NCI-H2171 treated with DMSO at 0.1 percent for 48 hours (cell line): ENCODE results near the gene ZXDC.

Experiments used
- DNase-seq: peaks from one replicate; lab custom pipeline; 2025; lab: John Stamatoyannopoulos, UW

Gene ZXDC

GRCh38 chr3:126415661-126416591, 59.8 kb downstream of the ZXDC start:
- DNase-seq = no peak

GRCh38 chr3:126414961-126415660, 60.6 kb downstream of the ZXDC start:
- no peak for DNase-seq

- DNase-seq = no peak
Measured at GRCh38 chr3:126414406-126414805, 61.3 kb downstream of the ZXDC start.

- no peak for DNase-seq
Measured at GRCh38 chr3:126413693-126414080, 62.0 kb downstream of the ZXDC start.

GRCh38 chr3:126412841-126413692, 62.6 kb downstream of the ZXDC start:
- no peak for DNase-seq

- no peak for DNase-seq
Measured at GRCh38 chr3:126408099-126408498, 67.6 kb downstream of the ZXDC start.

- no peak for DNase-seq
Measured at GRCh38 chr3:126407412-126408044, 68.2 kb downstream of the ZXDC start.

GRCh38 chr3:126406389-126407296, 69.0 kb downstream of the ZXDC start:
- no peak for DNase-seq

GRCh38 chr3:126402666-126403302, 72.9 kb downstream of the ZXDC start:
- no peak for DNase-seq

GRCh38 chr3:126402178-126402577, 73.5 kb downstream of the ZXDC start:
- no peak for DNase-seq

GRCh38 chr3:126401611-126402160, 74.0 kb downstream of the ZXDC start:
- DNase-seq = no peak

- DNase-seq = no peak
Measured at GRCh38 chr3:126399756-126400155, 75.9 kb downstream of the ZXDC start.

- no peak for DNase-seq
Measured at GRCh38 chr3:126399351-126399735, 76.3 kb downstream of the ZXDC start.

- DNase-seq = no peak
Measured at GRCh38 chr3:126398423-126399350, 77.0 kb downstream of the ZXDC start.

GRCh38 chr3:126397610-126398422, 77.9 kb downstream of the ZXDC start:
- no peak for DNase-seq

GRCh38 chr3:126396536-126396935, 79.2 kb downstream of the ZXDC start:
- DNase-seq = no peak

GRCh38 chr3:126395846-126396513, 79.7 kb downstream of the ZXDC start:
- DNase-seq = no peak

- DNase-seq = peak; percentile 32
Measured at GRCh38 chr3:126394977-126395321, 80.7 kb downstream of the ZXDC start.
